ENCODE results near the gene SEC31A.

GRCh38 chr4:82833696-82834313 lies 57.1 kb downstream of the SEC31A start:
- TF ChIP-seq JUND (IDR thresholded peaks at IDR 0.05) (peak; percentile 46; the same call in 1 of the 2 replicates), CTCF (IDR thresholded peaks at IDR 0.05) (peak; percentile 32; the same call in 1 of the 2 replicates), EZH2phosphoT487 (IDR thresholded peaks at IDR 0.05; ENCODE audit: borderline replicate concordance, low read depth) (no peak)

Data from SK-N-SH (cell line).